BE2C (cell line): Measurements from ENCODE around the gene TEAD3.
A peak's percentile ranks its signal among the peaks of the same experiment; 100 is the strongest.

Source experiments
- DNase-seq: peaks from one replicate; pipeline ENCODE4 v3.0.0-alpha.2; 2020
- H3K27me3 ChIP-seq: fragments of 250-450 bp; sonication (Bioruptor Pico); 2 replicates; pipeline ENCODE4 v1.5.1; 2020; ENCODE audit warnings: mild to moderate bottlenecking
- H3K36me3 ChIP-seq: fragments of 250-450 bp; sonication (Bioruptor Pico); 2 replicates; pipeline ENCODE4 v1.5.1; 2020; ENCODE audit warnings: mild to moderate bottlenecking
- H3K4me1 ChIP-seq: fragments of 250-450 bp; sonication (Bioruptor Pico); 2 replicates; pipeline ENCODE4 v1.5.1; 2020
- H3K4me3 ChIP-seq: 2 replicates; pipeline ENCODE4 v1.5.1; 2011; ENCODE audit warnings: low read depth, low read length
- H3K9me3 ChIP-seq: fragments of 250-450 bp; sonication (Bioruptor Pico); 2 replicates; pipeline ENCODE4 v1.5.1; 2020
- CTCF ChIP-seq: IDR thresholded peaks from 2 replicates; pipeline ENCODE4 v1.5.1; 2012; ENCODE audit warnings: mild to moderate bottlenecking, low read depth, low read length

Gene TEAD3

GRCh38 chr6:35468181-35468979 is 28.5 kb downstream of the TEAD3 start, which contains the start of gene RPL10A:
RPL10A (plus strand) TSS chr6:35468401; CDS start chr6:35468435, 34 bp downstream.
- H3K4me3 ChIP-seq: peak within 1 kb of the TSS; percentile 99
- peaks cover 15% of the 10 kb centered on the region for H3K4me1 ChIP-seq
- peak; percentile 96 for DNase-seq
- H3K9me3 ChIP-seq: no peaks in the 10 kb centered on the region
- H3K27me3 ChIP-seq: no peaks in the 10 kb centered on the region
- peak; percentile 95 for TF ChIP-seq CTCF
- peaks cover 49% of the 10 kb centered on the region for H3K36me3 ChIP-seq

GRCh38 chr6:35465646-35466045 is 31.2 kb downstream of the TEAD3 start:
- H3K9me3 ChIP-seq: no peaks in the 10 kb centered on the region
- peaks cover 23% of the 10 kb centered on the region for H3K36me3 ChIP-seq
- no peaks in the 10 kb centered on the region for H3K27me3 ChIP-seq
- no peak for TF ChIP-seq CTCF
- DNase-seq: no peak
- H3K4me1 ChIP-seq: peaks cover 8% of the 10 kb centered on the region
- H3K4me3 ChIP-seq: no peak overlapping the region

- no peak overlapping the region for H3K4me3 ChIP-seq
- H3K4me1 ChIP-seq: peaks cover 4% of the 10 kb centered on the region
- no peaks in the 10 kb centered on the region for H3K27me3 ChIP-seq
- no peak for DNase-seq
- no peak for TF ChIP-seq CTCF
- H3K9me3 ChIP-seq: no peaks in the 10 kb centered on the region
- H3K36me3 ChIP-seq: peaks cover 9% of the 10 kb centered on the region; the same call in 1 of the 2 replicates
Measured at GRCh38 chr6:35463292-35463691, 33.6 kb downstream of the TEAD3 start.

GRCh38 chr6:35461270-35461669 is 35.6 kb downstream of the TEAD3 start:
- TF ChIP-seq CTCF: no peak
- DNase-seq: no peak
- H3K27me3 ChIP-seq: no peaks in the 10 kb centered on the region
- H3K36me3 ChIP-seq: peaks cover 12% of the 10 kb centered on the region
- no peaks in the 10 kb centered on the region for H3K4me1 ChIP-seq
- H3K9me3 ChIP-seq: no peaks in the 10 kb centered on the region
- H3K4me3 ChIP-seq: no peak overlapping the region

GRCh38 chr6:35457907-35458306 is 39.0 kb downstream of the TEAD3 start:
- no peak for TF ChIP-seq CTCF
- Histone ChIP-seq H3K4me1 (no peaks in the 10 kb centered on the region), H3K27me3 (no peaks in the 10 kb centered on the region), H3K36me3 (peaks cover 17% of the 10 kb centered on the region), H3K4me3 (no peak overlapping the region), H3K9me3 (no peaks in the 10 kb centered on the region)
- DNase-seq: no peak

- peaks cover 11% of the 10 kb centered on the region for H3K36me3 ChIP-seq
- H3K27me3 ChIP-seq: no peaks in the 10 kb centered on the region; the same call in 1 of the 2 replicates
- H3K9me3 ChIP-seq: no peaks in the 10 kb centered on the region
- no peak for DNase-seq
- no peak for TF ChIP-seq CTCF
- no peak overlapping the region for H3K4me3 ChIP-seq
- no peaks in the 10 kb centered on the region for H3K4me1 ChIP-seq
Measured at GRCh38 chr6:35454391-35455110, 42.3 kb downstream of the TEAD3 start.
